ENCODE measurements around the gene SASH1.

GRCh38 chr6:148452876-148453275 lies 110.2 kb downstream of the SASH1 start:
- TF ChIP-seq POLR2AphosphoS5 (IDR thresholded peaks at IDR 0.05; ENCODE audit: low read depth, low read length) (no peak), MAX (IDR thresholded peaks at IDR 0.05) (no peak), PHF8 (conservative IDR thresholded peaks at IDR 0.05; ENCODE audit: low read depth, low read length) (no peak), TAF1 (IDR thresholded peaks at IDR 0.05; ENCODE audit: low read depth, low read length) (no peak), CTCF (IDR thresholded peaks at IDR 0.05; ENCODE audit: control extremely low read depth in 1 of 3, insufficient read depth in 1 of 3, low read depth in 1 of 3, low read length in 3 of 3) (no peak), POLR2A (IDR thresholded peaks at IDR 0.05; ENCODE audit: control extremely low read depth in 1 of 2, low read depth in 2 of 2, low read length in 2 of 2) (no peak), RXRA (IDR thresholded peaks at IDR 0.05; ENCODE audit: insufficient read depth, low read depth, low read length) (no peak), RBBP5 (IDR thresholded peaks at IDR 0.05; ENCODE audit: borderline replicate concordance, low read depth, low read length) (no peak), TAF7 (optimal IDR thresholded peaks at IDR 0.05; ENCODE audit: borderline replicate concordance, low read depth, low read length) (no peak), ZNF274 (IDR thresholded peaks at IDR 0.05; ENCODE audit: borderline replicate concordance, extremely low read depth, low read length) (no peak)

All from H1 (cell line).